GM21360 (cell line): ENCODE results near the gene CTXND1.

Experiments used
- ATAC-seq: cut with Tn5 transposase; IDR thresholded peaks from one replicate; pipeline ENCODE4 v1.9.1; 2021; ENCODE audit warnings: mild to moderate bottlenecking, moderate library complexity; ENCODE audit not compliant: unreplicated experiment

CTXND1 gene

GRCh38 chr15:80183306-80183705 is 68.7 kb downstream of the CTXND1 start:
- no peak for ATAC-seq

DNA sequence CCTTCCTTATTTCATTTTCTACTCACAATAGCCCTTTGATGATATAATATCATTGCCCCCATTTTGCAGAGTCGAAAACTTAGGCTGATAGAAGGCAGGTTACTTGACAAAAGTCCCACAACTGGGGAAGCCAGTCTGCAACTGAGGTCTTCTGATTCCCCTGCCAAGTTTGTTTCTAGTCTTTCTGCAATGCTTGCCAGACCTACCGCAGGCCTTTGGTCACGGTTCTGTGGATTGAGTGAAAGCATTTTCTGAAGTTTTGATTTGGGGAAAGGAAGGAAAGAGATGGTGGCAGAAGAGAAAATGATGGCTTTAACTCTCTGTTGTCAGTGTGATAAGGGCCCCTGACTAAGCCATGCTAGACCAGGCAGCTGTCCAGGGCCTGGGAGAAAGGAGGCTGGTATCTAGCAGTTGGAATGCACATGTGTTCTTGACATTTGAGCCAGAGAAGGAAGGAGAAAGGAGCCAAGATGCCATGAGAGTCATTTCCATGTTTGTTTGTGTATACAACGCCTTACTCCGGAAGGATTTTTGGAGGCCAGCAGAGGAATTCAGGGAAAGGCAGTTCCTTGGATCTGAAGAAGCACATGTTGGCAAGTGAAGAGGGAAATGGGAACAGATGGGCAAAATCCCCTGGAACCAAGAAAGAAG is 69.3 kb downstream of the CTXND1 start:
- no peak for ATAC-seq

DNA sequence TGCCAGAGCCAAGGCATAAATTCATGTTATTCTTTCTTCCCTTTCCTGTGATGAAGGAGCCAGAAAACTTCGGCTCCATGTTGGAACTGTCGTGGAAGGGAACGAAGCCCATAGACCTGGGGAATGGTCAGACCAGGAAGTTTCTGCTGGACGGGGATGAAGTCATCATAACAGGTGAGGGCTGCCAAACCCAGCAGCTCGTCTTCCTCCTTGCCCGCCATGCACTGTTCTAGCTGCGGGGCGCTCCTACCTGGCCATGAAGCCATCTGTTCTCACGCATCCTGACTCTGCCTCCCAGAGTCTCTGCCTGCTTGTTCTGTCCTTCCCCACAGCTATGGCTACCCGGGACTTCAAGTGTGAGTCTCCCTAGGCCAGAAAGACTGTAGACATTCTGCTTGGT is 71.0 kb downstream of the CTXND1 start:
- no peak for ATAC-seq

- no peak for ATAC-seq
These were observed 71.5 kb downstream of the CTXND1 start for GRCh38 chr15:80180468-80180867.

GRCh38 chr15:80179935-80180334 is 72.1 kb downstream of the CTXND1 start:
- no peak for ATAC-seq

- no peak for ATAC-seq
These were observed 72.8 kb downstream of the CTXND1 start for GRCh38 chr15:80179025-80179759.

DNA sequence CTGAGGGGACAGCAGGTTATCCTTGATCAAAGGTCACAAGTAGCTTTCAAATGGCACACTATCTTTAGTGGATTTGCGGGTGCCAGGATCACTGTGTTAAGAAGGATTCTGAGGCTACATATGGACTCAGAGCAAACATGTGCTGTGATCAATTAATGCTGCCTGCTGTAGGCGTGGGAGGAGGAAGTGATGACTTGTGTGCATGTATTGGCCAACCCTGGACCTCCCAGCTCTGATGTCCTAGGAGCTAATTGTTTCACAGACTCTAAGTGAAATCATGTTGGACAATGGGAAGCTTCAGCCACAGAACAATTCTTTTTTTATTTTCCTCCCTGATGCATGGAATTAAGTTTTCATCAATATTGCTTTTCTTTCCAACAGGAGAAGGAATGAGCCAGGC is 74.9 kb downstream of the CTXND1 start:
- ATAC-seq: no peak

GRCh38 chr15:80176443-80176842 is 75.6 kb downstream of the CTXND1 start:
- no peak for ATAC-seq

- no peak for ATAC-seq
These were observed 76.6 kb downstream of the CTXND1 start for GRCh38 chr15:80175436-80175835.

GRCh38 chr15:80174017-80174746 is 77.8 kb downstream of the CTXND1 start:
- ATAC-seq: no peak

GRCh38 chr15:80173022-80173759 is 78.8 kb downstream of the CTXND1 start:
- no peak for ATAC-seq

DNA sequence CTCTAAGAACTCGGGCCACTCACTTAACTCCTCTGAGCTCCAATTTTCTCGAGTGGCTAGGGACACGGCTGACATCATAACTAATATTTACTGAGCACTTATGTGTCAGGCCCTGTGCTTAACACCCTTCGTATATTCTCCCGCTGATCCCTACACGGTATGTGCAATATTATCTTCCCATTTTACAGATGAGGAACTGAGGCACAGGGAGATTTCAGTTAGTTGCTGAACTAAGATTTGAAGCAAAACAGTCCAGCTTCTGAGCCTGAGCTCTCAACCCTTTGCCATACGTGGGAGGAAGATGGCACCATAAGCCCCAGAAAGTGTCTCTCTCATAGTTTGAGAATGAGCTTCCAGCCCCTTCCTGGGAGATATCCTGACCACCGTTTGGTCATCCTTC is 79.6 kb downstream of the CTXND1 start:
- no peak for ATAC-seq

DNA sequence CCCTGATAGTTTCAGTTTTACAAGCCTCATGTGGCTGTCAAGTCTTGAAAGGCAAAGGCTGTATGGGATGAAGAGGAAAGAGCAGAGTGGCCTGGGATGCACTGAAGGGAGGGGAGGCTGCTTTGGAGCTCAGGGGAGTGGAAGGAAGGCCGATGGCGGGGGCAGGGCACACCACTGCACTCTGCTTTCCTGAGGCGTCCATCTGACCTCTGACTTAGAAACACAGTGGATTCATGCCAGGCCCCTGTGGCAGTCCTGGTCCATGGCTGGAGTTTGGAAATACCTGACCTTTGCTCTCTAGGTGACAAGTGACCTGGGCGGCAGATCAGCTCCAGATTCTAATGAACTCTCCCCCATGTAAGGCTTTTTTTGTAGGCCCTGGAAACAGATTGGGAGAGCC is 80.2 kb downstream of the CTXND1 start:
- no peak for ATAC-seq

- no peak for ATAC-seq
These were observed 81.4 kb downstream of the CTXND1 start for GRCh38 chr15:80170596-80170995.

DNA sequence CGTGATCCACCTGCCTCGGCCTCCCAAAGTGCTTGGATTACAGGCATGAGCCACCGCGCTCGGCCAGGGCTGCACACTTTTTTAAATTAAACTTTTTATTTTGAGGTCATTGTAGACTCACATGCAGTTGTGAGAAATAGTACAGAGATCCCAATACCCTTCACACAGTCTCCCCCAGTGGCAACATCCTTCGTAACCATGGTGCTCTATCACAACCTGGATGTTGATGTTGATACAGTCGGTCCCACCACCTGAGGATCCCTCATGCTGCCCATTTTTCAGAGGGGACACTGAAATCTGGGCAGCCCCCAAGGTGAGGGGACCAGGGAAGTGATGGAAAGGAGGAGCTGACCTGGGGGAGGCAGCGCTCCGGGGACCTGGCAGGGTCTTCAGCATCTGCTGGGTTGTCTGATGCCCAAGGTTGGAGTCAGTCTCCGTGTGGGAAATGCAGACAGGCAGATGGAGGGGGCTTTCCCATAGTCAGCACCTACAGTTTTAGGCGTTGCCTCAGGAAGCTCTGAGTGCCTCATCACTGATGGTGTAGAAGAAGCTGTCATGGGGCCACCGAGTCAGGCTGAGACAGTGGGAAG is 82.2 kb downstream of the CTXND1 start:
- no peak for ATAC-seq

GRCh38 chr15:80168421-80168820 is 83.6 kb downstream of the CTXND1 start:
- no peak for ATAC-seq

- no peak for ATAC-seq
These were observed 84.1 kb downstream of the CTXND1 start for GRCh38 chr15:80167936-80168335.

DNA sequence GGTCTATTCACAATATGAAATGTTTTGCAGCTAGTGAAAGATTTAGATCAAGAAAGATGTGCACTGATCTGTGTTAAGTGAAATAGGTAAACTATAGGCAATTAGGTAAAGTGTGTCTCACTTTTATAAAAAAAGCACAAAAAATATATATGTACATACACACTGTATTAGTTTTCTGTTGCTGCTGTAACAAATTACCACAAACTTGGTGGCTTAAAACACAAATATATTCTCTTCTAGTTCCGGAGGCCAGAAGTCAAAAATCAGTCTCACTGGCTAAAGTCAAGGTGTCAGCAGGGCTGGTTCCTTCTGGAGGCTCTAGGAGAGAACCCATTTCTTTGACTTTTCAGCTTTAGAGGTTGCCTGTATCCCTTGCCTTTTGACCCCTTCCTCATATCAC is 88.1 kb downstream of the CTXND1 start:
- no peak for ATAC-seq

GRCh38 chr15:80163217-80163616 is 88.8 kb downstream of the CTXND1 start:
- ATAC-seq: no peak

DNA sequence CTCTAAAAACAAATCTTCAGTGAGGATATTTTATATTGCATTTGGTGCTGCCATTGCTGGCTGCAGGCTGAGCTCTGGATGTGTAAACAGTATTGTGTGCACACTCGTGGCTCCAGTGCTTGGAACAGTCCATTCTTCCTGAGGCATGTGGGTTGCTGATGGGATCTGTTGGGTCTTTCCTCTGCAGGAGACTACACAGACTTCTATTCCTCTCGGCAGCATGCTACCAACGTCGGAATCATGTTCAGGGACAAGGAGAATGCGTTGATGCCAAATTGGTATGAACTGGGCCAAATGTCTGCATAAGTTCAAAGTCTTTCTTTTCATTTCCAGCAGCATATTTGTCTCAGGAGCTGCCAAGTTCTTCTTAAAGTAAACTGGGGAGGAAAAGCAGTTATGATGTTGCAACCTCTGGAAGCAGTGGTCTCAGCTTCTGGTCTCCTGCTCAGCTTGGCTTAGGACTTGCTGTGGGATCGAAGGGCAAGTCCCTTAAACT is 89.9 kb downstream of the CTXND1 start:
- no peak for ATAC-seq
